Thyroid gland (tissue), 4 donors: ENCODE data around the gene RASSF8. TPM values are rescaled to one million over a fixed set of nuclear protein-coding genes. Genes with fewer than 3 reads are reported as not detected.

Experiments
- DNase-seq, 2 donors: peaks; one replicate each; pipeline ENCODE4 v3.0.0-alpha.2; 2019
- H3K27ac ChIP-seq, 3 donors: fragments of 200-600 bp; sonication (generic); 1 replicate in 2 of 3; 2 replicates in 1 of 3; pipeline ENCODE4 v1.5.1; 2016 to 2019; ENCODE audit warnings: mild to moderate bottlenecking in 1 of 3, moderate library complexity in 1 of 3
- H3K27me3 ChIP-seq: fragments of 200-600 bp; sonication (generic); one replicate; pipeline ENCODE4 v1.5.1; 2019
- H3K36me3 ChIP-seq, 2 donors: fragments of 200-600 bp; sonication (generic); one replicate each; pipeline ENCODE4 v1.5.1; 2016 to 2019
- H3K4me1 ChIP-seq, 2 donors: fragments of 200-600 bp; sonication (generic); one replicate each; pipeline ENCODE4 v1.5.1; 2017 to 2019
- H3K4me3 ChIP-seq, 3 donors: fragments of 200-600 bp; sonication (generic); replicated peaks in 1 of 3; 1 replicate in 2 of 3; 2 replicates in 1 of 3; pipeline ENCODE4 v1.5.1; 2016; ENCODE audit warnings: mild to moderate bottlenecking in 1 of 3
- H3K9me3 ChIP-seq: fragments of 200-600 bp; sonication (generic); one replicate; pipeline ENCODE4 v1.5.1; 2017
- POLR2A ChIP-seq, 2 donors: fragments of 450-650 bp; IDR thresholded peaks; one replicate each; pipeline ENCODE4 v1.6.1; 2017; ENCODE audit warnings: antibody characterized with exemption in 2 of 2, mild to moderate bottlenecking in 2 of 2, moderate library complexity in 1 of 2
- WGBS, 2 donors: methylation state at CpG; one replicate each; pipeline ENCODE4 v1.1.5; 2017; 5-methylcytosine and 5-hydroxymethylcytosine counted together
- intact Hi-C: fragments of 100-400 bp; cut with DNase I; formaldehyde crosslinking; loops from one replicate; pipeline ENCODE4 v1.15.1; 2023
- total RNA-seq, 4 donors: library from RNA; depleted of rRNA; stranded (reverse); fragments of >200 nt; gene quantifications; one replicate each; pipeline ENCODE4 v1.2.3, GENCODE V29; 2016
- TF ChIP-seq, protein P1 (sequence below), 6 experiments: fragments of 200-600 bp in 3 of 6; fragments of 450-650 bp in 3 of 6; sonication (generic) in 3 of 6; IDR thresholded peaks; one replicate each; pipeline ENCODE4 v1.5.1; 2016 to 2019; ENCODE audit warnings: antibody characterized with exemption in 6 of 6, mild to moderate bottlenecking in 2 of 6, inconsistent platforms in 1 of 6, moderate library complexity in 1 of 6

RASSF8 gene
- total RNA-seq, 4 donors from 2014 or later, result 20.1 to 69.1 (median 33.5) TPM

DNA sequence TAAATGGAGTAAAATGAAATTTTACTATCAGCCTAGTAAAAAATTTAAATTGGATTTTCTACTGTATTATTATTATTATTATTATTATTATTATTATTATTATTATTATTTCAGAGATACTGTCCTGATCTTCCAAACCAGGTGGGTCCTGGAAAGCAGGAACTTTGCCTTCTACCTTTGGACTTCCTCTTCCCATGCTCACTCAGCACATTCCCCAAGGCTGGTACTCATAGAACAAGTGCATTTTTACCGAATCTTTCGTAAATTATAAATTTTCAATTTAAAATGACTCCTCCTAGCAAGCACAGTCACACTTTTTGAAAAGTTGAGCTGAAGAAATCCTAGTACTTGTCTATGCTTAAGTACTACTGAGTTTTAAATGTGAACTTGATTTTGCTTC, 136.7 kb downstream of the RASSF8 start:
- intact Hi-C loops, result loop anchor here (10.0 kb wide), 2 partner anchors 310 to 560 kb away; no protein-coding TSS in a partner anchor
- WGBS, 2 donors, result 96 to 97% methylated on average over 2 of the region's 2 CpGs

DNA sequence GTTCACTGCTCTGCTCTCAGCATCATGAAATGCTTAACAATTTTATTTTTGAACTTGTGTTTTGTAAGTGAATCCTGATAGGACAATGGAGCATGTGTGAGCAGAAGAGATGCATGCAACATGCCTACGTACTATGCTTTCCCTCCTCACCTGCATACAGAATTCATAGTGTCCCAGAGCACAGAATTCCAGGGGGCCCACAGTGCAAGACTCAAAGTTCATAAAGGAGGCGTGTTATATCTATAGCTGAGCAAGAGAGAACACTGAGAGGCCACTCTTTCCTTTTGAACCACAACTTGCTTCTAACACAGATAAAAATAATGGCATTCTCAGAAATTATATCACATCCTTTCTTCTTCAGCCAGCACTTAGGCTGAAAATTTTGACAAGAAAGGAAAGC, 137.6 kb downstream of the RASSF8 start:
- no peaks in the 10 kb centered on the region for H3K9me3 ChIP-seq
- DNase-seq, result no peak
- H3K4me3 ChIP-seq, result no peak overlapping the region
- H3K36me3 ChIP-seq, result no peaks in the 10 kb centered on the region
- TF ChIP-seq, protein P1, sequence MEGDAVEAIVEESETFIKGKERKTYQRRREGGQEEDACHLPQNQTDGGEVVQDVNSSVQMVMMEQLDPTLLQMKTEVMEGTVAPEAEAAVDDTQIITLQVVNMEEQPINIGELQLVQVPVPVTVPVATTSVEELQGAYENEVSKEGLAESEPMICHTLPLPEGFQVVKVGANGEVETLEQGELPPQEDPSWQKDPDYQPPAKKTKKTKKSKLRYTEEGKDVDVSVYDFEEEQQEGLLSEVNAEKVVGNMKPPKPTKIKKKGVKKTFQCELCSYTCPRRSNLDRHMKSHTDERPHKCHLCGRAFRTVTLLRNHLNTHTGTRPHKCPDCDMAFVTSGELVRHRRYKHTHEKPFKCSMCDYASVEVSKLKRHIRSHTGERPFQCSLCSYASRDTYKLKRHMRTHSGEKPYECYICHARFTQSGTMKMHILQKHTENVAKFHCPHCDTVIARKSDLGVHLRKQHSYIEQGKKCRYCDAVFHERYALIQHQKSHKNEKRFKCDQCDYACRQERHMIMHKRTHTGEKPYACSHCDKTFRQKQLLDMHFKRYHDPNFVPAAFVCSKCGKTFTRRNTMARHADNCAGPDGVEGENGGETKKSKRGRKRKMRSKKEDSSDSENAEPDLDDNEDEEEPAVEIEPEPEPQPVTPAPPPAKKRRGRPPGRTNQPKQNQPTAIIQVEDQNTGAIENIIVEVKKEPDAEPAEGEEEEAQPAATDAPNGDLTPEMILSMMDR (IDR thresholded peaks at IDR 0.05), result no peak
- TF ChIP-seq POLR2A (IDR thresholded peaks at IDR 0.05), result no peak
- H3K27me3 ChIP-seq, result no peaks in the 10 kb centered on the region
- 94% methylated on average over 2 of the region's 2 CpGs for WGBS, 2 donors
- no peak overlapping the region for H3K27ac ChIP-seq
- H3K4me1 ChIP-seq, result peaks cover 0 to 10% of the 10 kb centered on the region in 2 donors
- intact Hi-C loops, result loop anchor here (10.0 kb wide), 2 partner anchors 309 to 559 kb away; no protein-coding TSS in a partner anchor

More for the DNA sequence above, 136.7 kb downstream of the RASSF8 start:
- Histone ChIP-seq H3K36me3 (no peaks in the 10 kb centered on the region), H3K27me3 (no peaks in the 10 kb centered on the region), H3K27ac (no peak overlapping the region), H3K4me1 (peaks cover 0 to 5% of the 10 kb centered on the region in 2 donors), H3K4me3 (no peak overlapping the region), H3K9me3 (no peaks in the 10 kb centered on the region)
- no peak for TF ChIP-seq POLR2A (IDR thresholded peaks at IDR 0.05)
- TF ChIP-seq, protein P1 (IDR thresholded peaks at IDR 0.05), result no peak
- no peak for DNase-seq

DNA sequence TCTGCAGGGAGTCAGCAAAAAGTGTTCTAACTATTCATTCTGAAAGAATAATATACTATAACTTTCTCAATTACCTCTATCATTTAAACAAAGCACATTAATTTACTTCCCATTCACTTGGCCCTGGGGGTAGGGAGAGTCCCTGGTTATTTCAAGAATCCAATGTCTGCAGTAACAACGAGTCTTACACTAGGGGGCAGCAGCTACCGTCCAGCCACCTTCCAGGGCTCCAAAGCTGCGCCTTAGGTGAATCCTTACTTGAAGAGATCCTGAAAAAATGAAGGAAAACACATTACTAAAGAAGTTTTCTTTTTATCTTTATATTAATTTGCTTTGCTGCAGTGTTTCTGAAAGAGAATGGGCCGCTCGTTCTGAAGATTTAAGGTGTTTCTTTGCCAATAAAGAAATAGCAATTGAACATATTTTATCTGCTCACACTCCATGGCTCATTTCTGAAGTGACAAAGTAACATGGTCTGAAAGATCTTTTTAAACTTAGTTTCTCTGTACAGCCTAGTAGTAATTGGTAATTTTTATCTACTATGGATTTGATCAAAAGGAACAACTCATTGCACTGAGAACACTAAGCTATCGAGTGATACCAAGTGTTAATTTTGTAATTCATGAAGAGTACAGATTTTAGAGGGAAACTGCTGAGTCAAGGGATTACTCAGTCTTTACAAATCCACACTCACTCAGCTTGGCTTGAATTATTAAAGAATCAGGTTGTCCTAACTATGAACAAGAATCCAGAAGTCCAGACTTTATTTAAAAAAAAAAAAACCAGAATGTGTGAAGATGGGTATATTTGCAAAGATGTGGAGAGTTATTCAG, 138.8 kb downstream of the RASSF8 start:
- Histone ChIP-seq H3K9me3 (no peaks in the 10 kb centered on the region), H3K36me3 (no peaks in the 10 kb centered on the region), H3K4me1 (peaks cover 5 to 17% of the 10 kb centered on the region in 2 donors), H3K27ac (peak overlapping the region in 2 of 3 donors; percentile 54 to 72), H3K4me3 (no peak overlapping the region), H3K27me3 (no peaks in the 10 kb centered on the region)
- no peak for TF ChIP-seq POLR2A (IDR thresholded peaks at IDR 0.05)
- TF ChIP-seq, protein P1 (IDR thresholded peaks at IDR 0.05), result peak; percentile 91 to 95 (median 94)
- intact Hi-C loops, result loop anchor here (10.0 kb wide), 2 partner anchors 308 to 558 kb away; no protein-coding TSS in a partner anchor
- DNase-seq, result peak; percentile 71 to 83
- whole genome bisulfite sequencing, 2 donors, result 6 to 7% methylated on average over 6 of the region's 6 CpGs

DNA sequence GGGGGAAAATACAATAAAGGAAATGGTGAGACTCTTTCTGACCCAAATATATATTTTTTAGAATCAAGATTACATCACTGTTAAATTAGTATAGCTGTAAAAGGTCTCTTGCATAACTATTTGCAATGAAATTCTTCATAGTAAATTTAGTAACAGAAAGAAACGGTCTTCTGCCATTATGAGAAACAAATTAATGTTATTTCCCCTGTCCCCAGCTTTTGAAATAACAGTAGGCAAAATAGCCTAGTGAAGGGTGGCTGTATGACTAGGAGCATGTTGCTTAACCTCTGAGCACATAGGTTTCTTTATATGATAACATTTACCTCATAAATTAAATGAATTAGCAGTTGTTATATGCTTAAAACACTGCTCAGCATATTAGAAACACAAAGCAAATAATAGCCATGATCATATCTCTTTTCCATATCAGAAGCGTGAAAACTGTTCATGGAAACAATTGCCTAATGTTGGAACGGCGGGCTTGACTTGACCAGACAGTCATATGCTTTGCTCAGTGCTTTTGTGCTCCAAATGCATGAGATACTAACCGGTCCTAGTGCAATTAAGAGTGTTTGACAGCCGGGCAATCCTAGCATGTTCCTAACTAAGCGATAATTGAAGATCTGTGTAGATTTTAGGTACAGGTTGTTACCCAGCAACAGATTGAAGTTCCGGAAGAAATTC, 142.3 kb downstream of the RASSF8 start:
- TF ChIP-seq POLR2A (IDR thresholded peaks at IDR 0.05), result no peak
- TF ChIP-seq, protein P1 (IDR thresholded peaks at IDR 0.05), result no peak
- H3K4me1 ChIP-seq, result peaks cover 5 to 17% of the 10 kb centered on the region in 2 donors
- H3K36me3 ChIP-seq, result no peaks in the 10 kb centered on the region
- H3K27ac ChIP-seq, result peak overlapping the region; percentile 34 to 73 (median 51)
- no peak overlapping the region for H3K4me3 ChIP-seq
- WGBS, 2 donors, result 66 to 69% methylated on average over 8 of the region's 8 CpGs
- no peak for DNase-seq
- intact Hi-C loops, result no loop called here
- no peaks in the 10 kb centered on the region for H3K27me3 ChIP-seq
- H3K9me3 ChIP-seq, result no peaks in the 10 kb centered on the region
